LNCAP (cell line): ENCODE measurements around the gene INSIG1.
A peak's percentile ranks its signal among the peaks of the same experiment; 100 is the strongest.

Experiments
- TF ChIP-seq, protein P1 (sequence below): fragments of 450-650 bp; IDR thresholded peaks from 2 replicates; pipeline ENCODE4 v1.5.1; 2017; ENCODE audit warnings: mild to moderate bottlenecking

INSIG1 gene

DNA sequence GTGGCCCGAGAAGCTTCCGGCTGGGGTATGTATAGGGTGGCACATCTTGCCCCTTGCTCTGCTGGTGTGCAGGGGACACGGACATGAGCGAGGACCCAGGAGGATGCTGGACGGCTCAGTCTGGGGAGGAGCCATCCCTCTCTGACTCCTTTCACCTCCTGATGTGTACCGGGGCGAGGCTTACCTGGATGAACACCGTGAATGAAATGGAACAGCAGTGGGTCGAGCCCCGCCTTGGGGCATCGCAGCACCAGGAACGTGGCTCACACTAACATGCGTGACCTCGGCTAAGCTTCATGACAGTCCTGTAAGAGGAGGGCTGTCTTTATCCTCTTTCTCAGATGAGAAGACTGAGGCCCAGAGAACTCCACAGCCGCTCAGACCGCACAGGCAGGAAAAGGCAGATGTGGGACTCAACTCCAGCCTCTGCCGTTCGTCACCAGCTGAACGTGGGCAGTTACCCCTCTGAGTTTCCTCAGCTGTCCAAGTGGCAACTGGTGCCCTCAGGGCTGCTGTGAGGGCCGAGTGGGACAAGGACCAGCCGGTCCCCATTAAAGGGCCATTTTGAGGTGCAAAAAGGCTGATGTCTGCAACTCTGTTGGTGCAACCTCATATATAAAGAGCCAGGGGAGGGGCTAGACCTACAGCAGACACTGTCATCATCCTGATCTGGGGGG, 54.5 kb downstream of the INSIG1 start:
- TF ChIP-seq, protein P1, sequence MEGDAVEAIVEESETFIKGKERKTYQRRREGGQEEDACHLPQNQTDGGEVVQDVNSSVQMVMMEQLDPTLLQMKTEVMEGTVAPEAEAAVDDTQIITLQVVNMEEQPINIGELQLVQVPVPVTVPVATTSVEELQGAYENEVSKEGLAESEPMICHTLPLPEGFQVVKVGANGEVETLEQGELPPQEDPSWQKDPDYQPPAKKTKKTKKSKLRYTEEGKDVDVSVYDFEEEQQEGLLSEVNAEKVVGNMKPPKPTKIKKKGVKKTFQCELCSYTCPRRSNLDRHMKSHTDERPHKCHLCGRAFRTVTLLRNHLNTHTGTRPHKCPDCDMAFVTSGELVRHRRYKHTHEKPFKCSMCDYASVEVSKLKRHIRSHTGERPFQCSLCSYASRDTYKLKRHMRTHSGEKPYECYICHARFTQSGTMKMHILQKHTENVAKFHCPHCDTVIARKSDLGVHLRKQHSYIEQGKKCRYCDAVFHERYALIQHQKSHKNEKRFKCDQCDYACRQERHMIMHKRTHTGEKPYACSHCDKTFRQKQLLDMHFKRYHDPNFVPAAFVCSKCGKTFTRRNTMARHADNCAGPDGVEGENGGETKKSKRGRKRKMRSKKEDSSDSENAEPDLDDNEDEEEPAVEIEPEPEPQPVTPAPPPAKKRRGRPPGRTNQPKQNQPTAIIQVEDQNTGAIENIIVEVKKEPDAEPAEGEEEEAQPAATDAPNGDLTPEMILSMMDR: no peak

DNA sequence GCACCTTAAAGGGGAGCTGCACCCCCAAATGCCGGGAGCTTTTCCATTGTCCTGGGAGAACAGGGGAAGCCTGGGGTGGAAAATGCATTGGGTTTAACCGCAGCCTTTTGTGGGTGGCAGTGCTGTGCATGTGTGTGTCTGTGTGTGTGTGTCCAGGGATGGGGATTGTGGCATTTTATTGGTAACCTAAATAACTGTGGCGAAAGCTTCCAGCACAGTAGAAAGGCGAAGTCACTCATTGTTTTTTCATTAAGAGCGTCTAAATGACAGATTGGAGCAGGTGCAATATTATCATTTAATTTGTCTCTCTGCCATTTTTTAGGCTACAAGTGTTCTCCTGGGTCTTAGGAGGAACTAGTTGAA, 55.1 kb downstream of the INSIG1 start:
- TF ChIP-seq, protein P1: no peak

DNA sequence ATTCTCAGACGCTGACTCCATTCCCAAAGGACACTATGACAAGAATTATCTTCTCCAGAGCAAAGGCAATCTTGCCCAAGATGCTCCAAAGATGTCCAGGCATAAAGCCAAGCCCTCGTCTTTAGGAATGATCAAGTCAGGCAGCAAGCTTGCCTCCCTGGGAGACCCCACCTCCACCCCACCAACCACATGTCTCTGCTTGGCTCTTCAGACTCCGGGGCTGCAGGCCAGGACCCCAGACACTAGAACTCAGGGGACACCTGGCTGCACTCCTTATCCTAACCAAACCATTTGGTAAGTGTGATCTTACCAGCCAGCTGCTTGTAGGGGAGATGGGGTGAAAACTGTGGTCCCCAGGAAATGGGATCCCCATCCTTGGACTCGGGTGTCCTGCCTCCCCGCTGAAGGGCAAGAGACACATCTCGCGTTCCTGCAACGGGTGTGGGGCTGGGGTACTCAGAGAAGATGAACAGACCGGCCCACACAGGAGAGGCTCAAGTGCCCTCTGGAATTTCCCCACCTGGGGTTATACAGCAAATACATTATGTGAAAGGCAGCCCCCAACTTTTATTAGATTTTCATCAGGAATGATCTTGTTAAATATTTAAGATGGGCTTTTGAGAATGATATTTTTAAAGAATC, 55.7 kb downstream of the INSIG1 start:
- TF ChIP-seq, protein P1: no peak

DNA sequence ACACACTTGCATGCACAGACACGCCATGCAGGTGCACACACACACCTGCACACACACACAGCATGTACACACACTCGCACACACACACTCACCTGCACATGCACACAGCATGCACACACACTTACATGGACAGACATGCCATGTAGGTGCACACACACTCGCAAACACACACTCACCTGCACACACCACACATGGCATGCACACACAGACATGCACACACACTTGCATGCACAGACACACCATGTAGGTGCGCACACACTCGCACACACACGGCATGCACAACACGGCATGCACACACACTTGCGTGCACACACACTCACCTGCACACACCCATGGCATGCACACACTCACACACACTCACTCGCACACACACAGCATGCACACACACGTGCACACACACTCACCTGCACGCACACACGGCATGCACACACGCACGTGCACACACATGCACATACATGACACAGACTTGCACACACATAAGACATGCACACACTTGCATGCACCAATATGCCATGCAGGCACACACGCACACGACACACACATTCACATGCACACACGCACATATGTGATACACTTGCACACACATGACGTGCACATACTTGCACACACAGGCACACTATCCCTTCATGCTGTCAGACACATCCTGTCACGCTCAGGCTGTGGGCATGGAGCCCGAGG, 56.8 kb downstream of the INSIG1 start:
- TF ChIP-seq, protein P1: no peak

DNA sequence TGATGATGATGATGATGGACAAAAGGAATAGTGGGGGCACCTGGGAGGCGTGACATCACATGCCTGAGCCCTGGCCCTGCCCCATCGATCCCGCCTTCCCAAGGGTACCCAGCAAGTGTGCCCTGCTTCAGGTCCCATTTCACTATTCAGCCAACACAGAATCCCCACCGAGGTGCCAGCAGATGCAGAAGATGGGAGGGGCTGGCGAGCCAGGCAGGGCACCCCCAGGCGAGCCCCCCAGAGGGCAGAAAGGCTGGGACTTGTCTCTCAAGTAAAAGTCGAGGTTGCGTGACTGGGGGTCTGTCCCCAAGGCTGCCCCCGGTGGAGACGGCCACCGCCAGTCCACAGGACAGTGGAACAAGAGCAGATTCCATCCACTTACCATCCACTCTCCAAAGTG, 57.5 kb downstream of the INSIG1 start:
- TF ChIP-seq, protein P1: no peak

DNA sequence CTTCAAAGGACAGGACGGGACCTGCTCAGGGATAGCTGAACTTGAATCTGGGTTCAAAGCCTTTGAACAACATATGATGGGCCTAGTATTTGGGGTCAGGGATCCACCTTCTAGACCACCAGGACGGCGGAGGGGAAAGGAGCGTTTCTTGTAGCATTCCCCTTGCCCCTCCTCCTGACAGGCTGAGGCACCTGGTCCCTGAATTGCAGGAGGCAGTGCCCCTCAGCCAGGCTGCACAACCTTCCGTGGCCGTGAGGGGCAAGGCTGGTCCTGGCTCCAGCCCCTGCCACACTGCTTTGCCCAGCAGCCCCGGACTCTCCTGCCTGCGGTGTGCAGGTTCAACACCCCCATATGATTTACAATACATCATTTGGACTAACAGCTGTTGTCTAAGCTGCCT, 58.1 kb downstream of the INSIG1 start:
- TF ChIP-seq, protein P1: no peak

DNA sequence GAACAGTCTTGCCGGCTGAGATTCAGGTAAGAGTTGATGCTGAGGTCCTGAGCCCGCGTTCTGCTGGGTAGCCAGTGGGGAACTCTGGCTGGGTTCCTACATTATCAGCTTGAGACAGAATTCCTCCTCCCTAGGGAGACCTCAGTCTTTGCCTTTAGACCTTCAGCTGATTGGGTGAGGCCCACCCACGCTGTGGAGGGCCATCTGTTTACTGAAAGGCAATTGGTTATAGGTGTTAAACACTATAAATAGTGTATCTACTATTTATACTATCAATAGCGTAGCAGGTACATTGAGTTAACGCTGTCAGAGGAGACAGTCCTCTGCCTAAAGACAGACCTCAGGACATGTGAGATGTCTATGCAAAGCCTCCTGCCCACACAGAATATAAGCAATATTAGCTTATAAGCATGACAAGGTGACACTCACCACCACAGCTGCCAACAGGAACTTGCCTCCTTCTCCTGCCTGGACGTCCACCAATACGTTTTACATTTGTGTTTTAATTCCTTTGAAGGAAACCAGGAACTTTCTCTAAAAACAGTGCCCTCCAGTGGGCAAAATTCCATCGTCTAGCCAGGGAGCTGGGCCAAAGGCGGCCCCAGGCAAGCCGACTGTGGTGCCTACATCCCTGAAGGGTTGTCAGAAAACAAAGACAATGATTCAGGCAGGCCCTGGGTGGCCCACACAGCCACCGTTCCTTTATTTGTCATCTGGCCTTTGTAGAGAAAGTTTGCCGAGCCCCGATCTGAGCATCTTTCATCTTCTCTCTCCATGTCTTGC, 58.8 kb downstream of the INSIG1 start:
- TF ChIP-seq, protein P1: peak; percentile 38
